Thoracic aorta (tissue), 2 donors: Measurements from ENCODE around the gene BTN3A1. TPM values are rescaled to one million over a fixed set of nuclear protein-coding genes. Genes with fewer than 3 reads are reported as not detected.

Experiments used
- ATAC-seq: fragments of 150-250 bp; one replicate; pipeline ENCODE4 v1.8.0; 2017; ENCODE audit warnings: low read depth; ENCODE audit not compliant: insufficient number of reproducible peaks, low FRiP score
- DNase-seq: peaks from one replicate; pipeline ENCODE4 v3.0.0-alpha.2; 2020; ENCODE audit warnings: low spot score
- H3K27ac ChIP-seq, 2 donors: fragments of 200-600 bp; sonication (generic); 1 replicate in 1 of 2; 2 replicates in 1 of 2; pipeline ENCODE4 v1.5.1; 2016; ENCODE audit warnings: mild to moderate bottlenecking in 2 of 2, moderate library complexity in 2 of 2
- H3K27me3 ChIP-seq: fragments of 200-600 bp; sonication (generic); replicated peaks from 2 replicates; pipeline ENCODE4 v1.6.0; 2016; ENCODE audit warnings: mild to moderate bottlenecking; ENCODE audit not compliant: insufficient read depth
- H3K36me3 ChIP-seq: fragments of 200-600 bp; sonication (generic); one replicate; pipeline ENCODE4 v1.5.1; 2016
- H3K4me1 ChIP-seq, 2 donors: fragments of 200-600 bp; sonication (generic); 1 replicate in 1 of 2; 2 replicates in 1 of 2; pipeline versions ENCODE4 v1.5.1 to v1.6.0; 2016; ENCODE audit warnings: low read depth in 2 of 2, mild to moderate bottlenecking in 1 of 2; ENCODE audit not compliant: control insufficient read depth in 1 of 2
- H3K4me3 ChIP-seq: fragments of 200-600 bp; sonication (generic); 2 replicates; pipeline ENCODE4 v1.5.1; 2016; ENCODE audit warnings: mild to moderate bottlenecking
- H3K9me3 ChIP-seq: fragments of 200-600 bp; sonication (generic); 2 replicates; pipeline ENCODE4 v1.5.1; 2016
- total RNA-seq, 2 donors: library from RNA; depleted of rRNA; stranded (reverse); fragments of >200 nt; gene quantifications; one replicate each; pipeline versions ENCODE4 v1.1.0 to v1.2.3, GENCODE V29; 2016
- TF ChIP-seq, protein P1 (sequence below): fragments of 200-600 bp; sonication (generic); IDR thresholded peaks from one replicate; pipeline ENCODE4 v1.5.1; 2019; ENCODE audit warnings: antibody characterized with exemption

BTN3A1 gene
- total RNA-seq, 2 donors from 2014 or later: 11.9 to 13.5 TPM

DNA sequence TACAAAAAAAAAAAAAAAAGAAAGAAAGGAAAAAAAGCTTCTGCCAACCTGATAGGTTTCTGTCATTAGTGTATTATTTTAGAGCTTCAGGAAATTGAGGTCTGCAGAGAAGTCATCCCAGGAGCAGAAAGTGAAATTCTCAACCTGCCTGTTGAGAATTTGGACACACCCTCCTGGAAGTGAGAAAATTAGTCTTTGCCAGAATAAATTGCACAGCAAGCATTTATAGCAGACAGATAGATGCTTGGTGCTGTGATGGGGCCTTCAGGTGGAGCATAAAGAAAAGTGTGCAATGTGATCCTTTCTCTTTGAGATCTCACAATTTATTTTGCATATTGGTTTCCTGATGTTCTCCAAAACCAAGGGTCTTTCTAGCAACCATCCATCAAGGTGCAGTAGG, 14.5 kb upstream of the BTN3A1 start:
- TF ChIP-seq, protein P1, sequence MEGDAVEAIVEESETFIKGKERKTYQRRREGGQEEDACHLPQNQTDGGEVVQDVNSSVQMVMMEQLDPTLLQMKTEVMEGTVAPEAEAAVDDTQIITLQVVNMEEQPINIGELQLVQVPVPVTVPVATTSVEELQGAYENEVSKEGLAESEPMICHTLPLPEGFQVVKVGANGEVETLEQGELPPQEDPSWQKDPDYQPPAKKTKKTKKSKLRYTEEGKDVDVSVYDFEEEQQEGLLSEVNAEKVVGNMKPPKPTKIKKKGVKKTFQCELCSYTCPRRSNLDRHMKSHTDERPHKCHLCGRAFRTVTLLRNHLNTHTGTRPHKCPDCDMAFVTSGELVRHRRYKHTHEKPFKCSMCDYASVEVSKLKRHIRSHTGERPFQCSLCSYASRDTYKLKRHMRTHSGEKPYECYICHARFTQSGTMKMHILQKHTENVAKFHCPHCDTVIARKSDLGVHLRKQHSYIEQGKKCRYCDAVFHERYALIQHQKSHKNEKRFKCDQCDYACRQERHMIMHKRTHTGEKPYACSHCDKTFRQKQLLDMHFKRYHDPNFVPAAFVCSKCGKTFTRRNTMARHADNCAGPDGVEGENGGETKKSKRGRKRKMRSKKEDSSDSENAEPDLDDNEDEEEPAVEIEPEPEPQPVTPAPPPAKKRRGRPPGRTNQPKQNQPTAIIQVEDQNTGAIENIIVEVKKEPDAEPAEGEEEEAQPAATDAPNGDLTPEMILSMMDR: no peak
- peaks cover 0 to 9% of the 10 kb centered on the region in 2 donors for H3K4me1 ChIP-seq

DNA sequence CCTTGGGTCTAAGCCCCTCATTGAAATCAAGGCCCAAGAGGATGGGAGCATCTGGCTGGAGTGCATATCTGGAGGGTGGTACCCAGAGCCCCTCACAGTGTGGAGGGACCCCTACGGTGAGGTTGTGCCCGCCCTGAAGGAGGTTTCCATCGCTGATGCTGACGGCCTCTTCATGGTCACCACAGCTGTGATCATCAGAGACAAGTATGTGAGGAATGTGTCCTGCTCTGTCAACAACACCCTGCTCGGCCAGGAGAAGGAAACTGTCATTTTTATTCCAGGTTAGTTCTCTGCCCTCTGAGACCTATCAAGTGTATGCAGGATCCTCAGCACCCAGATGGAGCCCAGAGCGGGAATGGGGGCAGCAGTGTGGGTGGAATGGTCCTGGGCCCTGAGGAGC, 14.1 kb upstream of the BTN3A1 start:
- no peak for DNase-seq
- Histone ChIP-seq H3K36me3 (peaks cover 11% of the 10 kb centered on the region), H3K27ac (no peak overlapping the region)

More for the DNA sequence above, 14.5 kb upstream of the BTN3A1 start:
- H3K27ac ChIP-seq: no peak overlapping the region
- H3K27me3 ChIP-seq: no peaks in the 10 kb centered on the region
- no peak overlapping the region for H3K4me3 ChIP-seq
- DNase-seq (no peak), ATAC-seq (no peak)
- no peaks in the 10 kb centered on the region for H3K9me3 ChIP-seq
- H3K36me3 ChIP-seq: peaks cover 11% of the 10 kb centered on the region

DNA sequence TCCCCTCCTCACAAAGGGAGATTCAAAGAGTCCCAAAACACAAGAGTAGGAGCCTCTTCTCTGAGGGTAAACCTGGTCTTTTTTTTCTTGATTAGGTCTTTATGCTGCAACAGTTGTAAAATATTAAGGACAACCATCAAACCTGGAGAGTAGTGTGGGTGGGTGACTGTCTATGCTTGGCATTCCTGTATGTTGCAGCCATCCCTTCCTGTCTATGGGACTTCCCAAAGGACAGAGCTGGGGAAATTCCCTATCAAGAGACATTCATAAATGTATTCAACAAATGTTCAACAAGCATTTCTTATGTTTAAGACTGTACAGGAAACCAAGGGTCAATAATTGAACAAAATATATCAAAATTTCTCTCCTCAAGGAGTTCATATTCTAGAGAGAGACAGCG, 13.6 kb upstream of the BTN3A1 start:
- DNase-seq (no peak), ATAC-seq (no peak)
- no peaks in the 10 kb centered on the region for H3K9me3 ChIP-seq
- no peak overlapping the region for H3K4me3 ChIP-seq
- TF ChIP-seq, protein P1: no peak
- H3K27ac ChIP-seq: no peak overlapping the region
- H3K4me1 ChIP-seq: peaks cover 0 to 9% of the 10 kb centered on the region in 2 donors
- H3K27me3 ChIP-seq: no peaks in the 10 kb centered on the region
- H3K36me3 ChIP-seq: peaks cover 11% of the 10 kb centered on the region

More for the DNA sequence above, 14.1 kb upstream of the BTN3A1 start:
- TF ChIP-seq, protein P1: no peak
- Histone ChIP-seq H3K4me1 (peaks cover 0 to 9% of the 10 kb centered on the region in 2 donors), H3K27me3 (no peaks in the 10 kb centered on the region), H3K9me3 (no peaks in the 10 kb centered on the region), H3K4me3 (no peak overlapping the region)
- no peak for ATAC-seq

DNA sequence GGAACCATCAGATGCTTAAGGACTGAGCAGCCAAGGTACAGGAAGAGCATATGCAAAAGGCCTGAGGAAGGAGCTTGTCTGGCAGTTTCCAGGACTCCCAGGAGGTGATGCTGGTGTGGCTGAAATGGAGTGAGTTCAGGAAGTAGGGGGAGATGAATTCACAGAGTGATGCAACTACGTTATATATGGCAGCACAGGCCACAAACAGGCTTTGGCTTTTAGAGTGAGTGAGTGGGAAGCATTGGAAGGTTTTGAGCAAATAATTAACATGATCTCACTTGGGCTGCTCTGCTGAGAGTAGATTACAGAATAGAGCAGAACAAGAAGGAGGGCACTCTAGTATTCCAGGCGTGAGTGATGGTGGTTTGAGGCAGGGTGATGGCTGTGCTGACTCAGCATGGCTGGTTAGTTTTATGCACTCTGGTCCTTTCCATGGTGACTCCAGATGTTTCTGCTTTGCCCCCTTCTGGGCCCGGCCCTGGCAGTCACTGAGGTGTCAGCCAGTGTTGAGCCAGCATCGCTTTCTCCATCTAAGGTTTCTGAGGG, 12.7 kb upstream of the BTN3A1 start:
- Histone ChIP-seq H3K27ac (no peak overlapping the region), H3K27me3 (no peaks in the 10 kb centered on the region), H3K4me3 (no peak overlapping the region), H3K4me1 (peaks cover 4% of the 10 kb centered on the region in 2 donors), H3K9me3 (no peaks in the 10 kb centered on the region), H3K36me3 (peaks cover 11% of the 10 kb centered on the region)
- DNase-seq (no peak), ATAC-seq (no peak)
- TF ChIP-seq, protein P1: no peak

DNA sequence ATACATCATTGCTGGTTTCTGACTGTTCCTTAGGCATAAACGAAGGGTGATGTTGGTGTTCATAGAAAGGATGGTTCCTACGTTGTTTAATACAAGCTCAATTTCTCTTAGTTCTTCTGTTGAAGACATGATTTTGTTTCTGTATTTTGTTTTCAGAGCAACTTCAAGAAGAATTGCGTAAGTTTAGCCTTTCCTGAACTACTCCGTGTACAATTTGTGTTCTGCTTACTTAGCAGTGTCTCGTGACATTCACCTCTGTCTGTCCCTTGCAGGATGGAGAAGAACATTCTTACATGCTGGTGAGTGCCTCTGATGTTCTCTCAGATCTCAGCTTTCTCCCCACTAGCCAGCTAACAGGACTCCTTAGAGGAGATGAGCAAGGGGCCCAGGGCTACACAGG, 11.5 kb upstream of the BTN3A1 start:
- H3K9me3 ChIP-seq: no peaks in the 10 kb centered on the region
- ATAC-seq (no peak), DNase-seq (no peak)
- TF ChIP-seq, protein P1: no peak
- peaks cover 11% of the 10 kb centered on the region for H3K36me3 ChIP-seq
- no peaks in the 10 kb centered on the region for H3K27me3 ChIP-seq
- H3K4me1 ChIP-seq: peaks cover 0 to 6% of the 10 kb centered on the region in 2 donors
- H3K27ac ChIP-seq: no peak overlapping the region
- H3K4me3 ChIP-seq: no peak overlapping the region
